ENCODE measurements around the gene SMAP2. TPM values are rescaled to one million over a fixed set of nuclear protein-coding genes. Genes with fewer than 3 reads are reported as not detected.
"Not testable (repeated sequence)": the region's sequence is repeated elsewhere in the genome, so short reads cannot be mapped to it uniquely, and the experiment has no call there.

The SMAP2 gene
- total RNA-seq, 2 donors from 2014 or later = 487 to 586 TPM

DNA sequence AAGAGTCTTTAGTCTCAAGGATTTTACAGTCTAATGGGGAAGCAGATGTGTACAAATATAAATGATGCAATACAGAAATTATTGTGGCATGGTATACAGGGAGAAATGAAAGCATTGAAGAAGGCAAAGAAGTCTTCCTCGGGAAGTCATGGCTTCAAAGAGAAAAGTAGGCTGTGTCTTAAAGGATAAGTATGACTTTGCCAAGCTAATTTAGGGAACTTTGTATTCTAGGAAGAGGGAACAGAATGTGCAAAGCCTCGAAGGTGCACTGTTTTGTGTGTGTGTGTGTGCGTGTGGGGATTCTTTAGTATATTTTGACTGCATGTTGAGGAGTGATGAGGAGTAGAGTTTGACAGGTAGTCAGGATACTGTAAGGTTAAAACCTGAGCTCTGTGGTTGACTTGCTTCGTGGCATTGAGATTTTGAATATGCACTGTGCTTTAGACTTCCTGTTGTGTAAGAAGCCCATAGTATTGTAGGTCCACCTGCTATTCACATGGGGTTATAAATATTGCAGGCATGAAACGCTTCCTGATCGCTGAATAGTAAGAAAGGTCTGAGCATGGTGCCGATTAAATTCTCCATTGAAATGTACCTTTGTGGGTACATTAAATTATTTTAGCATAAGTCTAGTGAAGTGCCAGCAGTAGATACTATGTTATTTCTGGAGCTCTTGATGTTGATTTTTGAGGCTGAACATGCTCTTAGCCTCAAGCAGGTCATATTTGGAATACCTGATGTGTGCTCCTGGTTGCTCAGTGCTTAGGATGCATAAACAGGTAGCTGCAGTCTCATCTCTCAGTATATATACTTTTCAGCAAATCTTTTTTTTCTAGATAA is 8.0 kb downstream of the SMAP2 start:
- DNase-seq = no peak
- peaks cover 43 to 61% of the 10 kb centered on the region in 2 donors for H3K36me3 Mint-ChIP-seq (ENCODE audit: insufficient read depth in 2 of 2)
- H3K27ac Mint-ChIP-seq = peak overlapping the region; percentile 100
- H3K9me3 Mint-ChIP-seq = no peaks in the 10 kb centered on the region
- H3K4me3 Mint-ChIP-seq = peak overlapping the region; percentile 97 to 100
- peak; percentile 26 to 35 for ATAC-seq (replicated peaks in 1 of 2)
- H3K4me1 Mint-ChIP-seq (ENCODE audit: low read depth) = peaks cover 97% of the 10 kb centered on the region
- no peaks in the 10 kb centered on the region for H3K27me3 Mint-ChIP-seq (ENCODE audit: low read depth)

DNA sequence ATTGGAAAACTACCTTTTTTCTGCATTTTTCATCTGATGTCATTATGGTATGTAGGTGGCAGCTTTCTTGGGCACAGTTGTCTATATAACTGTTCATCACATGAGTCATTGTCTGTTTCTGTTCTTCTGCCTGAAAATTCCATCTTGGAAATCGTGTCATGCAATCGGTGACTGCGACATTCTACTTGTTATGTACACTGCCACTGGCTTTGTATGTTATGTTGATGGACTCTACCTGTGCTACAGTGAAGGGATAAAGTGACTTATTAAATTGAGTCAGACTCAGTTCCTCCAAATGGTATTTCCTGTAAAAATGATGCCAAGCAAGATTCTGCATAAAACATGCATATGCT is 8.6 kb downstream of the SMAP2 start:
- H3K9me3 Mint-ChIP-seq = no peaks in the 10 kb centered on the region
- no peaks in the 10 kb centered on the region for H3K27me3 Mint-ChIP-seq (ENCODE audit: low read depth)
- peaks cover 95% of the 10 kb centered on the region for H3K4me1 Mint-ChIP-seq (ENCODE audit: low read depth)
- H3K27ac Mint-ChIP-seq = peak overlapping the region; percentile 100
- ATAC-seq (replicated peaks in 1 of 2) (peak in 1 of 2 donors; percentile 1), DNase-seq (no peak)
- H3K36me3 Mint-ChIP-seq (ENCODE audit: insufficient read depth in 2 of 2) = peaks cover 40 to 55% of the 10 kb centered on the region in 2 donors
- peak overlapping the region; percentile 97 to 100 for H3K4me3 Mint-ChIP-seq

GRCh38 chr1:40382601-40383000 is 9.1 kb downstream of the SMAP2 start:
- peaks cover 35 to 52% of the 10 kb centered on the region in 2 donors for H3K36me3 Mint-ChIP-seq (ENCODE audit: insufficient read depth in 2 of 2)

DNA sequence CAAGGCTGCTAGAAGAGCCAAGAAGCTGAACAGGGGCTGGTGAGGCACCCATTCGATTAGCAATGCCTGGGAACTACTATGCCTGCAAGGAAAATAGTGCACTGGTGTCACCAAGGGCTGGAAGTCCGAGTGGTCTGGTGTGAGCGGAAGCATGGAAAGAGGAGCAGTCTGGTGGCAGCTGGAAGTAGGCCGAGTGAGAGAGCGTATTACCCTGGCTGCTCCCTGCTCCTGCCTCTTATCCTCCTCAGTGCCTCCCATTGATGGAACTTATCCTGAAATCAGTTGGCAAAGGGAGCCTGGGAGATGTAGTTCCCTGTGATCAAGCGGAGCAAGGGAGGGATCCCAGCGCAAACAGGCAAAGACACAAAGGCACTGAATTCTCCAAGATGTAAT is 9.6 kb downstream of the SMAP2 start:
- peaks cover 91% of the 10 kb centered on the region for H3K4me1 Mint-ChIP-seq (ENCODE audit: low read depth)
- no peaks in the 10 kb centered on the region for H3K9me3 Mint-ChIP-seq
- peak overlapping the region; percentile 97 to 100 for H3K4me3 Mint-ChIP-seq
- no peaks in the 10 kb centered on the region for H3K27me3 Mint-ChIP-seq (ENCODE audit: low read depth)
- H3K27ac Mint-ChIP-seq = peak overlapping the region; percentile 100
- H3K36me3 Mint-ChIP-seq (ENCODE audit: insufficient read depth in 2 of 2) = peaks cover 34 to 50% of the 10 kb centered on the region in 2 donors
- DNase-seq (no peak), ATAC-seq (replicated peaks in 1 of 2) (no peak)

More at GRCh38 chr1:40382601-40383000, 9.1 kb downstream of the SMAP2 start:
- ATAC-seq (replicated peaks in 1 of 2) = no peak
- Mint-ChIP-seq H3K4me1 (ENCODE audit: low read depth) (peaks cover 95% of the 10 kb centered on the region), H3K4me3 (peak overlapping the region; percentile 97 to 100), H3K27me3 (ENCODE audit: low read depth) (no peaks in the 10 kb centered on the region), H3K9me3 (no peaks in the 10 kb centered on the region), H3K27ac (peak overlapping the region; percentile 100)
- DNase-seq = no peak

DNA sequence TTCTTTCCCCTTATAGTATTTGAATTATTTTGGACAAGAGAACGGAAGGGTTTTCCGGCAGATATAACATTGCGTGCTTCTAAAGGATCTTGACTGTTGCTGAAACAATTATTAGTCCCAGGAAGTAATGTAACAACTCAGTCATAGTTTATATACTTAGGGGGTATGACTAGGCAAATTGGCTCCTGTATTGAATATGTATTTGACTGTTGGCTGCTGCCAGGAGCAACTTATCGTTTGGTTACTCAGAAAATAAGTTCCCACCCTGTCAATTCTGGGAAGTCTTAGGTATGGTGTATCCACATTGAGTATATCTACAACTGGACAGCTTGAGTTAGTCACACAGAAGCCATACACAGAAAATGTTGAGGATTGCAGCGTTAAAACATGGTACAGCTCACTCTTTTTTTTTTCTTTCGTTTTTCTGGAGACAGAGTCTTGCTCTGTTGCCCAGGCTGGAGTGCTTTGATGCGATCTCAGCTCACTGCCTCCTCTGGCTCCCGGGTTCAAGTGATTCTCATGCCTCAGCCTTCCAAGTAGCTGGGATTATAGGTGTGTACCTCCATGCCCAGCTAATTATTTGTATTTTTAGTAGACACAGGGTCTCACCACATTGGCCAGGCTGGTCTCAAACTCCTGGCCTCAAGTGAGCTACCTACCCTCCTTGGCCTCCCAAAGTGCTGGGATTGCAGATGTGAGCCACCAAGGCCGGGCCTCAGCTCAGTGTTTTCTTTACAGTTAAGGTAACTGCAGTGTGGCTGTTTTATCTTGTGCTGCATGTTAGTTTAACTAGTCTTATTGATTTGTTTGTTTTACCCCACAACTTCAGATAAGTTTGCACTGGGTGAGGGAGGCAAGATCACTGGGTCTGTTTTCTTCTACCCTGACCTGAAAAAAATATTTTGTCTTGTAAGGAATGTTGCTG is 10.2 kb downstream of the SMAP2 start:
- peak overlapping the region; percentile 97 to 100 for H3K4me3 Mint-ChIP-seq

DNA sequence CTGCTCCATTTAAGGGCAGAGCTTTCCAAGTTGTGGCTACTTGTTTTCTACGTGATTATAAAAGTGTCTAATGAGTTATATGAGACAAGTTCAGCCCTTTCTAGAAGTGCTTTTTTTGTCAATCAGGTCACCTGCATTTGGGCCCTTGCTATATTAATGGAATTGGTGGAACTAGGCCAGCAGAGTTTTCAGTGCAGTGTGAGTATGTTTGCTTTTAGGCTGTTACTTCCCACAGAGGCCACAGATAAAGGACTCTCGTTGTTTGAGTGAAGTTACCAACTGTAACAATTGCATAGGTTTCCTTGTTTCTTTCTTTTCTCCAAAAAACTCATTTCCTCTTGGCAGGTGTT is 10.9 kb downstream of the SMAP2 start:
- H3K4me3 Mint-ChIP-seq = peak overlapping the region; percentile 97 to 100
- no peaks in the 10 kb centered on the region for H3K27me3 Mint-ChIP-seq (ENCODE audit: low read depth)
- DNase-seq (no peak), ATAC-seq (replicated peaks in 1 of 2) (no peak)
- H3K27ac Mint-ChIP-seq = peak overlapping the region; percentile 100
- peaks cover 46 to 49% of the 10 kb centered on the region in 2 donors for H3K36me3 Mint-ChIP-seq (ENCODE audit: insufficient read depth in 2 of 2)
- peaks cover 90% of the 10 kb centered on the region for H3K4me1 Mint-ChIP-seq (ENCODE audit: low read depth)
- no peaks in the 10 kb centered on the region for H3K9me3 Mint-ChIP-seq

More for the DNA sequence above, 10.2 kb downstream of the SMAP2 start:
- ATAC-seq (replicated peaks in 1 of 2) (peak; percentile 21 to 50), DNase-seq (no peak)
- Mint-ChIP-seq H3K27me3 (ENCODE audit: low read depth) (no peaks in the 10 kb centered on the region), H3K27ac (peak overlapping the region; percentile 100), H3K4me1 (ENCODE audit: low read depth) (peaks cover 90% of the 10 kb centered on the region), H3K9me3 (no peaks in the 10 kb centered on the region), H3K36me3 (ENCODE audit: insufficient read depth in 2 of 2) (peaks cover 40 to 49% of the 10 kb centered on the region in 2 donors)

DNA sequence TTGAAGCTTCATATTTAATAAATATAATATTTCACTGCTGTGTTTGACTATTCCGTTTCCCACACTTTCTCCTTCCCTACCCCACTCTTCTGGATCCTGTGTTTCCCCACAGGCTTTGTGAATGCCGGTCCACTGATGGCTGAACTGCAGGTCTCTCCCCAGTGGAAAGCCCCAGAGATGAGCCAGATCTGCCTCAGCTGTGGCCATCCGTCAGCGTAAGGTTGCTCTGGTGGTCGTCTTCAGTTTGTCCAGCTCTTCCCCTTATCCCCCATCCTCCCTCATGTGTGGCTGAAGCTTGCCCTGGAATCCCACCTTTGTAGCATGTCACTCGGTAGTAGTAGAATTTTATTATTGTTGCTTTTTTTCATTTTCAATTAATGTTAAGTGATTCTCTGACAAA is 11.4 kb downstream of the SMAP2 start:
- Mint-ChIP-seq H3K27ac (peak overlapping the region; percentile 100), H3K36me3 (ENCODE audit: insufficient read depth in 2 of 2) (peaks cover 47 to 52% of the 10 kb centered on the region in 2 donors), H3K9me3 (no peaks in the 10 kb centered on the region), H3K27me3 (ENCODE audit: low read depth) (no peaks in the 10 kb centered on the region), H3K4me1 (ENCODE audit: low read depth) (peaks cover 90% of the 10 kb centered on the region), H3K4me3 (peak overlapping the region; percentile 97 to 100)
- ATAC-seq (replicated peaks in 1 of 2) (no peak), DNase-seq (peak; percentile 43 to 50)

DNA sequence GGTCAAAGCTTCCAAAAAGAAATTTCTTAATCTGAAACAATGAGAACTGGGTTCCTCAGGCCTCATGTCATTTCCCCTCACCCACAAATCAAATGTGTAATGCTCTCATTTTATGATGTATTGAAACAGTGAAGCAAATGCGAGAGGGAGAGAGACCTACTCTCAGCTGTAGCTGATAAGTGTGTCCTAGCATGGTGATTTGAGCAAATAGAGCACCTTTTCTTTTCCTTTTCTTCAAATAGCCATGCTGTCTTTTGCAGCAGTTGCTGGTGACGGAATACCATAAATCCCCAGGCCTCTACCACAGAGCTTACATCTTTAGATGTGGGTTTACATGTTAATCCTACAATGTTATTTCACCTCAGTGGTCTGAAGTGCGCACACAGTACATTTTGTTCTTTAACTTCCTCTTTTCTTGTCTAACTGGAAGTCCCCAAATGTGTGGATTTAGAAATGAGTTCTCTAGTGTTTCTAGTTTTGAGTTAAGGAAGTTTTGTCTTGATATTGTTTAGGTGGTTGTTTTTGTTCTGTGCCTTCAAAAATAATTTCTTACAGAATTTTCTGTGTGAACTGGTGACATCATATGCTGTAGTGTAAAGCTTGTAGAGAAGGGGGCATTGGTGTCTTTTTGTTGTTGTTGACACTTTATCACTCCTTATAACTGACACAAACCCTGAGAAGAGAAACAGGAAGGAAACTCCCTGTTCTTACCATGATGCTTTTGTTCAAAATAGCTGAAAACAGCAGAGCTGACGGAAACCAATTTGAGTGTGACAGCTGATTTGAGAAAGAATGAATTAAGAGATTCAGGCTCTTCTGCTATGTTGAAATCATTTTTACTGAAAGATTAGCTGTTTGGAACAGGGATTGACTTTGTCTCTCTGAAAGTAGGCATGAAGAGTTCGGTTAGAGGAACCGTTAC is 12.2 kb downstream of the SMAP2 start:
- ATAC-seq (replicated peaks in 1 of 2) (peak; percentile 68 to 80), DNase-seq (peak; percentile 72 to 75)
- Mint-ChIP-seq H3K36me3 (ENCODE audit: insufficient read depth in 2 of 2) (peaks cover 53 to 58% of the 10 kb centered on the region in 2 donors), H3K27me3 (ENCODE audit: low read depth) (no peaks in the 10 kb centered on the region), H3K27ac (peak overlapping the region; percentile 100), H3K4me1 (ENCODE audit: low read depth) (peaks cover 90% of the 10 kb centered on the region), H3K4me3 (peak overlapping the region; percentile 97 to 100), H3K9me3 (no peaks in the 10 kb centered on the region)

GRCh38 chr1:40386359-40386723 is 12.8 kb downstream of the SMAP2 start:
- Mint-ChIP-seq H3K27me3 (ENCODE audit: low read depth) (no peaks in the 10 kb centered on the region), H3K9me3 (no peaks in the 10 kb centered on the region), H3K4me3 (peak overlapping the region; percentile 97 to 100), H3K27ac (peak overlapping the region; percentile 100), H3K36me3 (ENCODE audit: insufficient read depth in 2 of 2) (peaks cover 53 to 62% of the 10 kb centered on the region in 2 donors), H3K4me1 (ENCODE audit: low read depth) (peaks cover 90% of the 10 kb centered on the region)
- ATAC-seq (replicated peaks in 1 of 2) (no peak), DNase-seq (no peak)

GRCh38 chr1:40386796-40387195 is 13.3 kb downstream of the SMAP2 start:
- H3K4me1 Mint-ChIP-seq (ENCODE audit: low read depth) = peaks cover 90% of the 10 kb centered on the region
- no peaks in the 10 kb centered on the region for H3K9me3 Mint-ChIP-seq
- ATAC-seq (replicated peaks in 1 of 2) (no peak), DNase-seq (no peak)
- peak overlapping the region; percentile 97 to 100 for H3K4me3 Mint-ChIP-seq
- H3K27ac Mint-ChIP-seq = peak overlapping the region; percentile 100
- H3K36me3 Mint-ChIP-seq (ENCODE audit: insufficient read depth in 2 of 2) = peaks cover 51 to 64% of the 10 kb centered on the region in 2 donors
- H3K27me3 Mint-ChIP-seq (ENCODE audit: low read depth) = no peaks in the 10 kb centered on the region

DNA sequence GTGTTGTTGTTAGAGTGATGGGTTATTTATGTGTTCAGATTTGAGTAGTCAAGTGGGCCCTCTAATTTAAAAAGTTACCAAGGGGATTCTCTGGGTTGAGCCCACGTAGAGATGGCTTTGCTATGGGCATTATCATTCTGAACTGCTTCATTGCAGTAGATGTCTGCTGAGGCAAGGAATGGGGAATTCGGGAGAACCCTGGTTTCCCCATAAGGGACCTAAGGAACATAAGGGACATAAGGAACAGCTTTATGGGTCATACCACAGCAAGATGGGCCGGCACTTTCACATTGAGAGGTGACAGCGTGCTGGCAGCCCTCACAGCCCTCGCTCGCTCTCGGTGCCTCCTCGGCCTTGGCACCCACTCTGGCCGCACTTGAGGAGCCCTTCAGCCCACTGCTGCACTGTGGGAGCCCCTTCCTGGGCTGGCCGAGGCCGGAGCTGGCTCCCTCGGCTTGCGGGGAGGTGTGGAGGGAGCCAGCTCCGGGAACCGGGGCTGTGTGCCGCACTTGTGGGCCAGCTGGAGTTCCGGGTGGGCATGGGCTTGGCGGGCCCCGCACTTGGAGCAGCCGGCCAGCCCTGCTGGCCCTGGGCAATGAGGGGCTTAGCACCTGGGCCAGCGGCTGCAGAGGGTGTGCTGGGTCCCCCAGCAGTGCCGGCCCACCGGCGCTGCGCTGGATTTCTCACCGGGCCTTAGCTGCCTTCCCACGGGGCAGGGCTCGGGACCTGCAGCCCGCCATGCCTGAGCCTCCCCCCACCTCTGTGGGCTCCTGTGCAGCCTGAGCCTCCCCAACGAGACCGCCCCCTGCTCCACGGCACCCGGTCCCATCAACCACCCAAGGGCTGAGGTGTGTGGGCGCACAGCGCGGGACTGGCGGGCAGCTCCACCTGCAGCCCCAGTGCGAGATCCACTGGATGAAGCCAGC is 14.1 kb downstream of the SMAP2 start:
- not testable (repeated sequence) for H3K27me3 Mint-ChIP-seq (ENCODE audit: low read depth); H3K9me3 Mint-ChIP-seq; ATAC-seq (replicated peaks in 1 of 2)
- peak in 1 of 2 donors; percentile 49 for DNase-seq
- Mint-ChIP-seq H3K36me3 (ENCODE audit: insufficient read depth in 2 of 2) (peaks cover 46 to 60% of the 10 kb centered on the region in 2 donors), H3K4me1 (ENCODE audit: low read depth) (peaks cover 92% of the 10 kb centered on the region), H3K4me3 (peak overlapping the region; percentile 98 to 100), H3K27ac (peak overlapping the region; percentile 100)
